Activated naive CD4-positive, alpha-beta T cell treated with anti-CD3 and anti-CD28 coated beads, Interleukin-2, amount 50 U/mL, for 72 hours (primary cell): ENCODE results near the gene TFCP2L1. TPM values are rescaled to one million over a fixed set of nuclear protein-coding genes. Genes with fewer than 3 reads are reported as not detected.
A peak's percentile ranks its signal among the peaks of the same experiment; 100 is the strongest.
"Not testable (repeated sequence)": the region's sequence is repeated elsewhere in the genome, so short reads cannot be mapped to it uniquely, and the experiment has no call there.

Experiments
- ATAC-seq, 2 donors: fragments of 150-1000 bp; cut with Tn5 transposase; 2 replicates each; pipeline ENCODE4 v1.10.0; 2021; ENCODE audit warnings: mild to moderate bottlenecking in 2 of 2, moderate library complexity in 2 of 2
- DNase-seq, 2 donors: peaks; one replicate each; pipeline ENCODE4 v3.0.0; 2021 to 2022; ENCODE audit warnings: low spot score in 2 of 2
- H3K27ac Mint-ChIP-seq, 2 donors: one replicate each; pipeline ENCODE4 v1.8.0; 2022; ENCODE audit warnings: mild to moderate bottlenecking in 2 of 2, mixed read lengths in 2 of 2
- H3K36me3 Mint-ChIP-seq, 2 donors: one replicate each; pipeline ENCODE4 v1.8.0; 2022; ENCODE audit warnings: mixed read lengths in 2 of 2
- H3K9me3 Mint-ChIP-seq, 2 donors: one replicate each; pipeline ENCODE4 v1.8.0; 2022; ENCODE audit warnings: mixed read lengths in 2 of 2
- total RNA-seq, 2 donors: library from RNA; stranded (reverse); gene quantifications; one replicate each; pipeline ENCODE4 v1.2.3, GENCODE V29; 2022

The TFCP2L1 gene
- total RNA-seq, 2 donors from 2014 or later = 0.06 TPM; not detected in 1

DNA sequence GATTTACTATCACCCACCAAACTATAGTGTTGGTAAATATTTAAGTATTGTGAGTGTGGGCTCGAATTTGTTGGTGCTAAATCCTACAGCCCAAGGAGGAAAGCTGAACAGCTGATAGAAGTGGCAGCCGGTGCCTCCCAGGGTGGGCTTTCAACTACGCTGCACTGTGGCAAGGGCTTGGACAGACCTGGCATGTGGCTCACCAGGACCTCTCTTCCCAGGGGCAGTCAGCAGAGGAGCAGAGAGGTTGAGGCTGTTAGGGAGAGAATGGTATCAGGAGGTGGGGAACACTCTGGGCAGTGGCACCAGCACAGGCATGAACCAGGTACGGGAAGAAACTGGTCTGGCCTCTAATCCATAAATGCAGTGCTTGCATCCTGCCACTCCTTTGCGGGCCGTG, 44.6 kb downstream of the TFCP2L1 start:
- H3K27ac Mint-ChIP-seq = peak overlapping the region in 1 of 2 donors; percentile 36
- ATAC-seq (no peak), DNase-seq (no peak)
- no peaks in the 10 kb centered on the region for H3K36me3 Mint-ChIP-seq
- no peaks in the 10 kb centered on the region for H3K9me3 Mint-ChIP-seq

DNA sequence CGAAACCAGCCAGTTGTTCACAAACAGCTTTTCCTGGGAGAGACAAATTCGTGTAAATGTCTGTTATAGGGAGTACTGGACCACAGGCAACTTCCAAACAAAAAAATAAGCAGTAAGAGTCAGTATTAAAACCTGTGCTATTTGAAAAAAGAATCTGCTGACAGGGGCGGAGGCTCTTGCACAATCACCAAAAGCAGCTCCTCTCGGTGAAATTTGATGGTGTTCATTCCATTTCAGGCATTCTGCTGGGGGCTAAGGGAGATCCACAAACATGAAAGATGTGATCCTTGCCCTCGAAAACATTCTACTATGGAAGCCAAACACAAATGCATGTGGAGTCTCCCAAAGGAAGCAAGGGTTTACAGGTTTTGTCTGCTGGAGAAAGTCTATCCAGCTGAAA, 45.0 kb downstream of the TFCP2L1 start:
- Mint-ChIP-seq H3K9me3 (no peaks in the 10 kb centered on the region), H3K27ac (no peak overlapping the region), H3K36me3 (no peaks in the 10 kb centered on the region)
- ATAC-seq (no peak), DNase-seq (no peak)

DNA sequence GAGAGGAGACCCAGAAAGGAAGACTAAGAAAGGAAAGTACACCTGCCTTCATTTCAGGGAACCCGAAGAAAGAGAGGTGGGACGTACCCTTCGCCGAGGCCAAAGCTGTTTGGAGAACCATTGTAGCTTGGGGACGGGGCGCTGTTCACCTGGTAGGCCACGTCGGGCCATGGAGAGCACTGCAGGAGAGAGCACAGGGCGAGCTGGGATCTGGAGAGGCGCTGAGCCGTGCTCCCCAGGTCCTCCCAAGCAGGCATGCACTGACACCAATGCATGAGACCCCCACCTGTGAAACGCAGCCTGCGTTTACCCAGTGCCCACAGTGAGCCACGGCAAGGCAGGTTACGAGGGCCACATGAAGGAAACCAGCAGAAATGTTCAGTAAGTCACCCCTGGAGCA, 45.5 kb downstream of the TFCP2L1 start:
- no peaks in the 10 kb centered on the region for H3K36me3 Mint-ChIP-seq
- H3K9me3 Mint-ChIP-seq = no peaks in the 10 kb centered on the region
- H3K27ac Mint-ChIP-seq = no peak overlapping the region
- ATAC-seq (no peak), DNase-seq (no peak)

DNA sequence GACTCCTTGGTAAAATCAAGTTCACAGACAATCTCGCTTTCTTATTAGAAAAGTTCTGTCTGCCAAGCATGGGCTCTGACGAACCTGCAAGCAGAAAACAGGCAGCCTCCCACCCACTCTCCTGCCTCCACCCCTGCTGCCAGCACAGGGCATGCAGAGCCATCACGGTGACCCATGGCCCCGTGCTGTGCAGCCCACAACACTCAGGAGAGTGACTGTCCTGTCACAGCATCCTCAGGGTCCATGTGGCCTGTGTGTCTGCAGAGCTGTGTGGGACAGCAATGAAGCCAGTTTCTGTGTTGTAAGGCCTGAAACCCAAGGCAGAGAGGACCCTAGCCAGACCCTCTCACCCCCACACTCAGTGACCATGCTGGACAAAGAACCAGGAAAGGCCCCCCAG, 46.2 kb downstream of the TFCP2L1 start:
- ATAC-seq (no peak), DNase-seq (no peak)
- Mint-ChIP-seq H3K36me3 (no peaks in the 10 kb centered on the region), H3K27ac (no peak overlapping the region), H3K9me3 (no peaks in the 10 kb centered on the region)

DNA sequence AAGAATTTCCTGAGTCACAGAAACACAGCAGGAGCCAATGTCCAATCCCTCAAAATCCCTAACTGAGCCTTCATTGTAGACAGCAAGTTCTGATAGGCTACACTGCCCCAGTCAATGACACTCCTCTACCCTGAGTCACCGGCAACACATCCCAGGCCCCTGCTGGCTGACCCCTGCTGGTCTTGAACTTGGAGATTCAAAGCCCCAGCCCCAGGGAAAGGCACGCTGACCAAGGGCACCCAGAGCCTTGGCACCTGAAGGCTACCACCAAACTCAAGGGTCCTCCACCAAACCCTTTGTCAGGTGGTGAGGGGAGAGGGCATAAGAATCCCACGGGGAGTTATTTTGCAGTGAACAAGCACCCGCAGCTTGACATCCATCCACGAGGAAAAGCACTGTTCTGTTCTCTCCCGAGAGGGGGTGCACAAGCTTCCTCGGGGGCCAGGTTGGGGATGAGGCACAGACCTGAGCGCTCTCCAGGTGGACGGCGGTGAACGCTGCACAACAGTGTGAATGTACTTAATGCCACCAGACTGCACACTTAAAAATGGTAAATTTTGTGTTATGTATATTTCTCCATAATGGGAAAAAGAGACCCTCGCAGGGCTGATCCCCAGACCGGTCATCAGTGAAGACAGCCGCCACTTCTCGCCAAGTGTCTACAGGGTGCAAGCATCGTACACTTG, 46.9 kb downstream of the TFCP2L1 start:
- no peak overlapping the region for H3K27ac Mint-ChIP-seq
- no peaks in the 10 kb centered on the region for H3K9me3 Mint-ChIP-seq
- no peak for DNase-seq
- no peak for ATAC-seq
- H3K36me3 Mint-ChIP-seq = no peaks in the 10 kb centered on the region

DNA sequence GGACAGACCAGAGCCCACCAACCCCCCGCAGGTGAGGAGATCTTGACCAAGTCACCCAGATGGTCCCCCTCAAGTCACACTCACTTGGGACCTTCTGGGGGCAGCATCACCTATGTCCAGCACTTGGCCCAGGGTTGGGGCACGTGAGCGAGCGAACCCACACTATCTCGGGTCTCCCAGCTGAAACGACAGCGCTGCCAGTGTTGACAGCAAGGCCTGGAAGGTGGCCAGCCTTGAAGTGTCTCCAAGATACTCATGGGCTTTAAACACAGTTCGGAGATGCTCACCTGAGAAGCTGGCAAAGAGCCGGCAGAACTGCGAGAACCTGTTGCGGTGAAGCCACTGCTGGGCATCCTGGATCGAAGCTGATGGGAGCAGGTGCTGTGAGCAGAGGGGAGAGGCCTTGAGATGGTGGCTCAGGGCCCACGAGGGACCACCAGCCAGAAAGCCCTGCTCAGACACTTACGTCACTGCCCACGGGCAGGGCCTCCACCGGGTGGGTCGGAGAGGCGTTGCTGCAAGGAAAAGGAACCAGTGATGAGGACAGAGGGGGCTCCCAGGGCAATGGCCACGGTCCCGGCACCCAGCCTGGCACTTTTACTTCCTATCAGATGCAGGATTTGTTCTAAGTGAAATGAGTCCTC, 47.5 kb downstream of the TFCP2L1 start:
- DNase-seq (no peak), ATAC-seq (no peak)
- Mint-ChIP-seq H3K36me3 (no peaks in the 10 kb centered on the region), H3K27ac (no peak overlapping the region), H3K9me3 (no peaks in the 10 kb centered on the region)

DNA sequence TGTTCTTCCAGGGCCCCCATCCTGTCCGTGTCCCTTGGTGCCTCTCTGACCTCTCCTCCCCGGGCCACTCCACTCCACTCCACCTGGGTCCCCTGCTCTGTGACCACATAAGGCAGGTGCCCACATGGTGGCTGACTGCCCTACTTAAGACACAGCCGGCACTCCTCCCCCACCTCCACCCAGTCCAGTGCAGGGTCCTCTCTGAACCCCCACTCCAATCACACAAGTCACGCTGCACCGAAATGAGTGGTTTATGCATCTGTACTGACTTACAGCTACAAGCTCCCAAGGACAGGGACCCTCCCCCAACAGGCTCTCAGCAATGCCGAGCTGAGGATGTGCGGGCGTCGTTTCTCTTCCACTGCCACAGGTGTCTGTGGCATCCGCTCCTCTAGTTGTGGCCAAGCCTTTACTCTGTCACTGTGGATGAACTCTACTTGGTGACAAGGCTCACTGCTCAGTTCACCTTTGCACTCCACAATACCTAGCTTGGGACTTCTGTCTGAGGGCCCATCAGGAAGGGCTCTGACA, 48.3 kb downstream of the TFCP2L1 start:
- ATAC-seq (no peak), DNase-seq (no peak)
- H3K36me3 Mint-ChIP-seq = no peaks in the 10 kb centered on the region
- H3K27ac Mint-ChIP-seq = no peak overlapping the region
- H3K9me3 Mint-ChIP-seq = no peaks in the 10 kb centered on the region

DNA sequence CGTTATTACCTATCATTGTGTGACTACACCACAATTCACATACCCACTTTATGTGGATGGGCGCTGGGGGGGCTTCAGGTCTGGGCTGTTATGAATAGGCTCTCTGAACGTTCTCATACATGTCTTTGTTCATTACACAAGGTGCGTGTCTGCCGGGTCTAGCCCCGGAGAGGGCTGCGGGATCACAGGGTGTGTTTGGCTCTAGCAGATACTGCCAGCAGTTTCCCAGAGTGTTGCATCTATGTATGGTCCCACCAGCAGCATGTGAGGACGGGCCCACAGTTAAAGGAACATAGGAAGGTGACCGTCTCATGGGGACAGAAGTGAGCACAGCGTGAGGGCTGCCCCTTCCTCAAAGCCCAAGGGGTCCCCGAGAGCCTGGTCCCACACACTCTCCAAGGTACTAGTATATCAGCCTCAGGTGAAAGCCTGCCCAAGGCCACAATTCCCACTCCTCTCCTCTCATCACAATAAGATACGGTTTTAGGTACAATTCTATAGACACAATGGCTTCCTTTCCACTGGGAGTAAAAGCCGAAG, 48.8 kb downstream of the TFCP2L1 start:
- no peak for DNase-seq
- no peak for ATAC-seq
- no peak overlapping the region for H3K27ac Mint-ChIP-seq
- H3K36me3 Mint-ChIP-seq = no peaks in the 10 kb centered on the region
- H3K9me3 Mint-ChIP-seq = no peaks in the 10 kb centered on the region

DNA sequence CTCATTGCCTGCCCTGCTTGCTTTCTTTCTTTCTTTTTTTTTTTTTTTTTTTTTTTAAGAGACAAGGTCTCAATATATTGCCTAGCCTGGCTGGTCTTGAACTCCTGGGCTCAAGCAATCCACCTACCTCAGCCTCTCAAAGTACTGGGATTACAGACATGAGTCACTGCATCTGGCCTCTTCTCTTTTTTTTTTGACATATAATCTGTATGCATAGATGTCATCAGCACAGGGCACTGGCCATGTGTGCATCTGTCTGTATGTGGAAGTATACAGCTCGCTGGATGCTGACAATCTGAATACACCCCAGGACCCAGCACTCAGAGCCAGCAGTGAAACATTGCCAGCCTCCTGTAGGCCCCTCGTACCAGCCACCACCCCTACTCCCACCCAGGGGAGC, 49.5 kb downstream of the TFCP2L1 start:
- H3K9me3 Mint-ChIP-seq = no peaks in the 10 kb centered on the region
- H3K27ac Mint-ChIP-seq = no peak overlapping the region
- no peak for DNase-seq
- peak in 1 of 2 donors; percentile 18 for ATAC-seq
- H3K36me3 Mint-ChIP-seq = no peaks in the 10 kb centered on the region

DNA sequence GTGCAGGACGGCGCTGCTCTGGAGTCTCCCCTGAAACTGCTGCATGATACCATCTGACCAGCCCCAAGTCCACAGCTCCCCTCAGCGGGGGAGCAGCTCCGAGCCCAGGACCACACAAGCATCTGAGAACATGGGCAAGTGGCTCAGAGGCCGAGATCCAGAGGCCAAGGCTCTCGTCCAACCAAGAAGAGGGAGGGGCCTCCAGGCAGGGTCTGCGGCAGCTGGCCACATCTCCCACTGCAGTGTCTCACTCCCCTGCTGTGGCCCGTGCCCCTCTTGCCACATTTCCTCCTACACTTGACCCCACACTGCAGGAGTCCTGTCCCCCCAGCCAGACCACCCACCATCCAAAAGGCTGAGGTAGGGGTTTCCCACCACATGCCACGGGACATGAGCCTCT, 50.2 kb downstream of the TFCP2L1 start:
- Mint-ChIP-seq H3K36me3 (no peaks in the 10 kb centered on the region), H3K9me3 (no peaks in the 10 kb centered on the region), H3K27ac (no peak overlapping the region)
- DNase-seq (no peak), ATAC-seq (no peak)

DNA sequence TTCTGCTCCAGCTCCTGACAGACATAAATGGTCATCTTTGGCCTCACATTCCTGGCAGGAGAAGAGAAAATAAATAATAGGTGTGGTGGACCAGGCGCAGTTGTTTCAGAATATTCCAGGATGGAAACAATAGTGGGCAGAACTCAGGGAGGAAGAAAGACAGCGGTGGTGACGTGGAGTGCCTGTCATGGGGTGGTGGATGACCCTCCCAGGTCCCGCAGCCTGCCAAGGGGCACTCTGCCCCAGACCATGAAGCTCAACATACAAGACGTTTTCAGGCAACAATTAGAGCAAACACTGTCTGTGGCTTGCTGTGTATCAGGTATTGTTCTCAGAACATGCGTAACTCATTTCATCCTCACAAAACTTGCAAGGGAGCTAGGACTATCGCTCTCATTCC, 50.9 kb downstream of the TFCP2L1 start:
- Mint-ChIP-seq H3K9me3 (no peaks in the 10 kb centered on the region), H3K36me3 (no peaks in the 10 kb centered on the region), H3K27ac (no peak overlapping the region)
- DNase-seq (no peak), ATAC-seq (no peak)

DNA sequence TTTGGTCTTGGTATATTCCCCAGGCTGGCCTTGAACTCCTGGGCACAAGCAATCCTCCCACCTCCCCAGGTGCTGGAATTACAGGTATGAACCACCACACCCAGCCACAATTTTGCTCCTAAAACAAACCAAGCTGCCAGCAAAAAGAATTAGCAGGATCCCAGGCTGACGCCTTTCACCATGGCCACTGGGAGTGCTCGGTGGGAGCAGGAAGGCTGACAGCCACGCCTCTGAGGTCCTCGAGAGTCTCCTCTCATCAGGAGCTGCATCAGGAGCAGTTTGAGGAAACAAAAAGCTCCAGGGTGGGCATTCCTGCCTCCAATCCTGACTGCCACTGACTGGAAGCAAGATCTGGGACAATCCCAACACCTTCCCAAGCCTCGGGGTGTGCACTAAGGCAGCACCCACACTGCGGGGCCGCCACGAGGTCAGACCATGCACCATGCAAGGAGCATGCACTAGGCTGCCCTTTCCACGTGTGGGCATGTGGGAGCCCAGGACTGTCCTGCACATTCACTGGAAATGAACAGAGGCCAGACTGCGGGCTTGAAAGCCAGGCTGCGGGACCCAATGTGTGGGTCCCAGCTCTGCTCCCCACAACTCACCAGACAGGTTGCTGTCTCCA, 51.4 kb downstream of the TFCP2L1 start:
- no peak for ATAC-seq
- Mint-ChIP-seq H3K9me3 (no peaks in the 10 kb centered on the region), H3K36me3 (no peaks in the 10 kb centered on the region), H3K27ac (no peak overlapping the region)
- no peak for DNase-seq

DNA sequence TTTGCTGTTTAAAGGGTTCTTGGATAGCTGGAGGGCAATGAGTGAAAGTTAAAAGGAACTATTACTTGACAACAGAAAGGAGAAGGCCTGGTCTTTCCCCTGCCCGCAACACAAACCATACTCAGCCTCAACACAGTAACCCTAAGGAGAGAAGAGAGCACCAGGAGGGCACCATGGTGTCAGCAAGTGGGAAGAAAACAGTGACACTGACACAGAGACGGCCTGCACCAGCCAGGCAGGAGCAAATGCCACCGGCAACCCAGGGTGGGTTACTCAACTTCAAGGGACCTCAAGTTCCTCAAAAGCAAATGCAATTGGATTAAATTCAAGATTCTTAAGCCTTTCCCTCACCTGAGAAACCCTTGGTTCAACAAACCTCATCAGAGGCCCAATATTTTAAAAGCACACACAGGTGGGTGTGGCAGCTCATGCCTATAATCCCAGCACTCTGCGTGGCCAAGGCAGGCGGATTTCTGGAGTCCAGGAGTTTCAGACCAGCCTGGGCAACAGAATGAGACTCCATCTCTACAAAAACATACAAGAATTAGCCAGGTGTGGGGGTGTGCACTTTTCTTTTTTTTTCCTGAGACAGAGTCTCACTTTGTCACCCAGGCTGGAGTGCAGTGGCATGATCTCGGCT, 52.3 kb downstream of the TFCP2L1 start:
- no peaks in the 10 kb centered on the region for H3K9me3 Mint-ChIP-seq
- no peak overlapping the region for H3K27ac Mint-ChIP-seq
- no peak for ATAC-seq
- no peak for DNase-seq
- no peaks in the 10 kb centered on the region for H3K36me3 Mint-ChIP-seq

DNA sequence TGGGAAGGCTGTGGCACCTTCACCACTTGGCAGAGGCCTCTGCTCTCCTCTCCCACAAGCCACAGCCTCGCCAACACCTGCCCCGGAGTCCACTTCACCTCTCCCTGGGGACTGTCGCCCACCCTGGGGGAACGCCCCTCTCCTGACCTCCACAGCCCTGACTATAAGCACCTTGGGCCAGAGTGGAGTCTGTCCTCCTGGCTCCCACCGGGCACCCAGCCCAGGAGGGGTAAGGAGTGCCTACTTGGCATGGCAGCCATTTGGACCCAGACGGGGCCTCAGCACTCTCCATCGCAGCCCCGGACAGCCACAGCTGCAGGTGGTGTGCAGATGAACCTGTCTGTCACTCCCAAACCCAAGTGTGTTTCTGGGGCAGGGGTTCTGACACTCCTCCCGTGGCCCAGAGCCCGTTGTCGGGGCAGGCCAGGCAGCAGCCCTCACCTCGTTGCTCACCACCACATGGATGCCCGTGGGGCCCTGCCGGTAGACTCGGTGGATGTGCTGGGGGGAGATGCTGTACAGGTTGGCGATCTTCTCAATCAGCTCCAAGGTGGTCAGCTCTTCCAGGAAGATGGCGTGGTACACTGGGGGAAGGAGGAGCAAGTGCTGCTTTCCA, 53.5 kb downstream of the TFCP2L1 start:
- no peak for ATAC-seq
- Mint-ChIP-seq H3K27ac (no peak overlapping the region), H3K36me3 (no peaks in the 10 kb centered on the region), H3K9me3 (no peaks in the 10 kb centered on the region)
- DNase-seq = no peak

DNA sequence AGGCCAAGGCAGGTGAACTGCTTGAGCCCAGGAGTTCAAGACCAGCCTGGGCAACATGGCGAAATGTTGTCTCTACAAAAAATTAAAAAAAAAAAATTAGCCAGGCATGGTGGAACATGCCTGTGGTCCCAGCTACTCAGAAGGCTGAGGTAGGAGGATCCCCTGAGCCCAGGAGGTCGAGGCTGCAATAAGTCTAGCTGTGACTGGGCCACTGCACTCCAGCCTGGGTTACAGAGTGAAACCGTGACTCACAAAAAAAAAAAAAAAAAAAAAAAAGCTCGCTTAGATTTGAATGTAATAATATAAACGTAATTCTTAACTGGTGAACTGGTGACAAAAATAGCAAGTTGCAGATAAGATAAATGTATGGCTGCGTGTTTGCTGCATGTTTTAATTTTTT, 56.5 kb downstream of the TFCP2L1 start:
- Mint-ChIP-seq H3K27ac (no peak overlapping the region), H3K9me3 (no peaks in the 10 kb centered on the region), H3K36me3 (no peaks in the 10 kb centered on the region)
- DNase-seq (no peak), ATAC-seq (no peak)

DNA sequence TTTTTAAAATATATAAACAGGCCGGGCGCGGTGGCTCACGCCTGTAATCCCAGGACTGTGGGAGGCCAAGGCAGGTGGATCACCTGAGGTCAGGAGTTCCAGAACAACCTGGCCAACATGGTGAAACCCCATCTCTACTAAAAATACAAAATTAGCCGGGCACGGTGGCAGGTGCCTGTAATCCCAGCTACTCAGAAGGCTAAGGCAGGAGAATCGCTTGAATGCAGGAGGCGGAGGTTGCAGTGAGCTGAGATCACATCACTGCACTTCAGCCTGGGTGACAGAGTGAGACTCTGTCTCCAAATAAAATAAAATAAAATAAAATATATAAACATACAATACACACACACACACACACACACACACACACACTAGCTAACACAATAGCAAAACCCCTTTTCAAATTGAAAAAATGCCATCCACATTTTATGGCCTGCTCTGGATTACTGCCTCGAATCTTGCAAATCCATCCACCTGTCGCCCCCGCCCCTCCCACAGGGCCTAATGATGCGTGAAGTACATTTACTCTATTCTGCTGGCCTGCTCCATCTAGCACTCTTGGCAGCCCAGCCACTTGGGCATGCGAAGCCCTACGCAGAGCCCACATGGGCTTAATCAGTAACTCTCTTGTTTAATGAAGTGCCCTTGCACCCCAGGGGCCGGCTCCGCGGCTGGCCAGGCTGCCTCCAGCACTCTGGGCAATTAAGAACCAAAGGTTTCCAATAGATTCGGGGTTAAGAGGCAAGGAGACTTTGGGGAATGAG, 57.4 kb downstream of the TFCP2L1 start:
- H3K27ac Mint-ChIP-seq, ATAC-seq, H3K36me3 Mint-ChIP-seq, DNase-seq, H3K9me3 Mint-ChIP-seq: not testable (repeated sequence)
